ENCODE data around the gene KIAA1210.

GRCh38 chrX:119155416-119156035 is 27.9 kb upstream of the KIAA1210 start:
- TF ChIP-seq MAX (IDR thresholded peaks at IDR 0.05) (no peak), CTCF (IDR thresholded peaks at IDR 0.05 in 2 of 3, conservative IDR thresholded peaks at IDR 0.05 in 1 of 3; ENCODE audit: borderline replicate concordance in 1 of 3, insufficient read depth in 1 of 3, low read depth in 2 of 3, low read length in 2 of 3) (no peak), ZBTB33 (IDR thresholded peaks at IDR 0.05; ENCODE audit: extremely low read depth, insufficient replicate concordance, low read length) (no peak), CEBPB (IDR thresholded peaks at IDR 0.05; ENCODE audit: low read depth) (no peak), EZH2 (IDR thresholded peaks at IDR 0.05) (no peak), POLR2AphosphoS5 (IDR thresholded peaks at IDR 0.05; ENCODE audit: low read depth, low read length) (no peak), POLR2A (IDR thresholded peaks at IDR 0.05; ENCODE audit: borderline replicate concordance, extremely low read depth, insufficient read depth, insufficient read length) (no peak), SIN3A (IDR thresholded peaks at IDR 0.05; ENCODE audit: low read depth) (no peak)
